T-helper 9 cell (primary cell): ENCODE results near the gene NUMBL.
"Not testable (repeated sequence)": the region's sequence is repeated elsewhere in the genome, so short reads cannot be mapped to it uniquely, and the experiment has no call there.

ENCODE experiments used
- DNase-seq: peaks from one replicate; pipeline ENCODE4 v3.0.0-alpha.2; 2020

Gene NUMBL

DNA sequence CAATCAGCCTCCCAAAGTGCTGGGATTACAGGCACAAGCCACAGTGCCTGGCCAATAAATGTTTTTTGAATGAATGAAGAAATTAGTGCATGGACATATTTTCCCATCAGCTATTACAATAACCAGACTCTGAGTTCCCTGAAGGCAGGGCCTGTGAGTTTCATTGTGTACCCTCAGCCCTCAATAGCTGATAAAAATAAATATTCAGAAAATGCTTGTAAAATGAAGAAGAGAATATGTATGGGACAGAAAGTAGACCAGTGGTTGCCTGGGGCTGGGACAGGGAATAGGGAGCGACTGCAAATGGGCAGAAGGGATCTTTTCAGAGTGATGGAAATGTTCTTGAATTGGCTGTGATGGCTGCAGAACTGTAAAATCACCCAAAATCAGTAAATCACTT lies 28.8 kb downstream of the NUMBL start:
- no peak for DNase-seq

DNA sequence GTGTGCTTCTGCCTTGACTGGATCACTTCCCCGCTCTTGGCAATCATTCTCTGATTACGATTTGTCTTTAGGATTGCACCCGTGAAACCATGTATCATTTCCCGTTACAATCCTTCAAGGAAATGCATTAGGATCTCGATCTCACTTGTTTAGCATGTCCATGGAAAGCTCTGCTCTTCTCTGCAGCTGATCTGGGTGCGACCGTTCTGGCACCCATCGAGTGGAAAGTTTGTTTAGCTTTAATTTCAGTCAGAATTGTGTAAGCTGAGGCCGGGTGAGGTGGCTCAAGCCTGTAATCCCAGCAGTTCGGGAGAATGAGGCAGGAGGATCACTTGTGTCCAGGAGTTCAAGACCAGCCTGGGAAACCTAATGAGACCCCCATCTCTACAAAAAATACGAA lies 30.9 kb downstream of the NUMBL start:
- no peak for DNase-seq

DNA sequence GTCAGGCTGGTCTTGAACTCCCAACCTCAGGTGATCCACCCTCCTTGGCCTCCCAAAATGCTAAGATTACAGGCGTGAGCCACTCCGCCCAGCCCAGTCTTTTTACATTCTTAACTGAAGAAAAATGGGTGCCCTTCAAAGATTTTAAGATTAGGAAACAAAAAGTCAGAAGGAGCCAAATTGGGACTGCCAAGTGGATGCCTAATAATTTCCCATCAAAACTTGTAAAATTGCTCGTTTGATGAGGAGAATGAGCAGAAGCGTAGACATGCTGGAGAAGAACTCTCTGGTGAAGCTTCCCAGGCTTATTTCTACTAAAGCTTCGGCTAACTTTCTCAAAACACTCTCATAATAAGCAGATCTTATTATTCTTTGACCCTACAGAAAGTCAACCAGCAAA lies 31.3 kb downstream of the NUMBL start:
- DNase-seq = no peak

DNA sequence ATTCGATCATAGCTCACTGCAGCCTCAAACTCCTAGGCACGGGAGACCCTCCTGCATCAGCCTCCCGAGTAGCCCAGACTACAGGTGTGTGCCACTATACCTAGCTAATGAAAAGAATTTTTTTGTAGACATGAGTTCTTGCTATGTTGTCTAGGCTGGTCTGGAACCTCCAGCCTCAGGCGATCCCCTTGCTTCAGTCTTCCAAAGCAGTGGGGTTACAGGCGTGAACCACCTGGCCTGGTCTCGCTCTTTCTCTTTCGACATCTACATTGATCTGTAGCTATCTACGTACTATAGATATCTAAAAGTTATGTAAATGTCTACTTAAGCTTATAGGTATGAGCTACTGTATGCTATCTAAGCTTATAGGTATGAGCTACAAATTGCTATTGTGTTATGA lies 32.4 kb downstream of the NUMBL start:
- no peak for DNase-seq

DNA sequence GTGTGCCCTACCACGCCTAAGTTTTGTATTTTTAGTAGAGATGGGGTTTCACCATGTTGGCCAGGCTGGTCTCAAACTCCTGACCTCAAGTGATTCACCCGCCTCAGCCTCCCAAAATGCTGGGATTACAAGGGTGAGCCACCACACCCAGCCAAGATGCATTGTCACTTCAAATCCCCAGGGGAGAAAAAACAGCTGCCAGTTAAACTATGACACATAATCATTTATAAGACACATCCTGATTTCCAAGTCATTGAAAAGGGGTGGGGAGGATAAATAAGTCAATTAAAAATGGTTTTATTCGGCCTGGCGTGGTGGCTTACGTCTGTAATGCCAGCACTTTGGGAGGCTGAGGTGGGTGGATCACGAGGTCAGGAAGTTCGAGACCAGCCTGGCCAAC lies 34.8 kb downstream of the NUMBL start:
- not testable (repeated sequence) for DNase-seq

DNA sequence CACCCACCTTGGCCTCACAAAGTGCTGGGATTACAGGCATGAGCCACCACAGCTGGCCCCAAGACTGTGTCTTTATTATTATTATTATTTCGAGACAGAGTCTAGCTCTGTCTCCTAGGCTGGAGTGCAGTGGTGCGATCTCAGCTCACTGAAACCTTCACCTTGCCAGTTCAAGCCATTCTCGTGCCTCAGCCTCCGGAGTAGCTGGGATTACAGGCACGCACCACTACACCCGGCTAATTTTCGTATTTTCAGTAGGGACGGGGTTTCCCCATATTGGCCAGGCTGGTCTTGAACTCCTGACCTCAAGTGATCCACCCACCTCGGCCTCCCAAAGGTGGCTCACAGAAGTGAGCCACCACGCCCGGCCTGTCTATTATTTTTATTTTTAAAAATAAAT lies 38.1 kb downstream of the NUMBL start:
- not testable (repeated sequence) for DNase-seq

DNA sequence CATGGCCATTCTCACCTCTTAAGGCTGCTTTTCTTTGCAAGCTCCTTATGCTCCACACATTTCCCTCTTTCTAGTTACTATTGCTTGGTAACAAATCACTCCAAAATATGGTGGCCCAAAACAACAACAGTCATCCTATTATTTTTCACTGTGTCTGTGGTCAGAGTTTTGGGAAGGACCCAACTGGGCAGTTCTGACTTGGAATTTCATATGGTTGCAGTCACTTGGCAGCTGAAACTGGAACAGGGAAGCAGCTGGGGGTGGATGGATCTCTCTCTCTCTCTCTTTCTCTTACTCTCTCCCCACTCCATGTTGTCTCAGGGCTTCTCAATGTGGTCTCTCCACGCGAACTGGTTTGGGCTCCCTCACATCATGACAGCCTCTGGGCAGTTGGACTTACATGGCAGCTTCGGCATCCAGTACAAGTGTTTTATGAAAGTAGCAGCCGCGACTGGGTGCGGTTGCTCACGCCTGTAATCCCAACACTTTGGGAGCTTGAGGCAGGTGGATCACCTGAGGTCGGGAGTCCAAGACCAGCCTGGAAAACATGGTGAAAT lies 39.6 kb downstream of the NUMBL start:
- DNase-seq = no peak

DNA sequence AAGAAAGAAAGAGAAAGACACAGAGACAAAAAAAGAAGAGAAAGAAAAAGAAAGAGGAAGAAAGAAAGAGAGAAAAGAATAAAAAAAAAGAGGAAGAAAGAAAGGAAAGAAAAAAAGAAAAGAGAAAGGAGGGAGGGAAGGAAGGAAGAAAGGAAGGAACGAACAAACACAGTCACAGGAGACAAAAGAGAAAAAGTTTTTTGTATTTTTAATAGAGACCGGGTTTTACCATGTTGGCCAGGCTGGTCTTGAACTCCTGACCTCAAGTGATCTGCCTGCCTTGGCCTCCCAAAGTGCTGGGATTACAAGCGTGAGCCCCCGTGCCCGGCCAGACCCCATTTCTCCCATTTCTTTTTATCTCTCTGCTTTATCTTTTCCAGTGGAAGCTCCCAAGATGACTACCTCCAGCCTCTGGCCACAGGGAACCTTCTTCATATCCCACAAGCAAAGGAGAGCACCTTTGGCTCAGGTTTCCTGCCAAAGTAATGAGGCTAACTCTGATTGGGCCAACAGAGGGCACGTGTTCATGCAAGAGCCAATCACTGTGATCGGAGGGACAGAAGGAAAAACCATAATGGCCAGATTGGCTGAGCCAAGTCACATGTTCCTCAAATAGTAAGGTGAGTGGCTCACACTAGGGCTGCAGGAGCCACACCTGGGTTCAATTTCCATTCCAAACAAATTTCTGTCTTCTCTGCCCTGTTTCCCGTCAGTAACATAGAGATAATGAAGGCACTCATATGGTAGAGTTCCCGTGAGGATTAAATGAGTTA lies 40.4 kb downstream of the NUMBL start:
- not testable (repeated sequence) for DNase-seq

DNA sequence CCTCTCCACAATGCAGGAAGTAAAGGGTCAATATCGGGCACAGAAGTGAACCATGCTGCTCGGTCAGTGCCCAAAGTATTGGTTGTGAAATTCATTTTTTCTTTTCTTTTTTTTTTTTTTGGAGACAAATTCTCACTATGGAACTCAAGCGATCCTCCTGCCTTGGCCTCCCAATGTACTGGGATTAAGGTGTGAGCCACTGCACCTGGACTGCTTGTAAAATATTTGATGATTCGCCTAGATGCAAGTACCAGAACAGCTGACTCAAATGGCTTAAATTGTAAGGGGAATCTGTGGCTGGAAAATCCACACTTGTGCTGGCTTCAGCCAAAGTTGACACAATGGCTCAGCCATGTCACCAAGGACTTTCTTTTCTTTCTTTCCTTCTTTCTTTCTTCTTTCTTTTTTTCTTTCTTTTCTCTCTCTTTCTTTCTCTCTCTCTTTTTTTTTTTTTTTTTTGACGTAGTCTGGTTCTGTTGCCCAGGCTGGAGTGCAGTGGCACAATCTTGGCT lies 43.7 kb downstream of the NUMBL start:
- DNase-seq = no peak

DNA sequence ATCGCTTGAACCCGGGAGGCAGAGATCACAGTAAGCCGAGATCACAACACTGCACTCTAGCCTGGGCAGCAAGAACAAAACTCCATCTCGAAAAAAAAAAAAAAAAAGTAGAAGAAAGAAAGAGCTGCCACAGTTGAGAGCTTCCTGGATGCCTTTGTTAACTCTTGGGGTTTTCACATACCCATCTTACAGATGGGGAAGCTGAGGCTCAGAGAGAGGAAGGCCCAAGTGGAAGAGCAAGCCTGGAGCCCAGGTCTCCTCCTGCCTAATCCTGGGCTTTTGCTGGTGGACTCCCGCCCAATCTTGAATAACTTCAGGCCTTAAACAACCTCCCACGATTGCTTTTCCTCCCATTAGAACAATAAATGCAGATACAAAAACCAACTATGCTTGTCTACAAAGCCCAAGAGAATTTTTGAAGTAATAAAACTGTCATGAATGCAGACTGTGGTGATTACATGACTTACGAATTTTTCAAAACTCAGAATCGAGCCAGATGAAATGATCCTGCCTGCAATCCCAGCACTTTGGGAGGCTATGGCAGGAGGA lies 47.6 kb downstream of the NUMBL start:
- DNase-seq = no peak

DNA sequence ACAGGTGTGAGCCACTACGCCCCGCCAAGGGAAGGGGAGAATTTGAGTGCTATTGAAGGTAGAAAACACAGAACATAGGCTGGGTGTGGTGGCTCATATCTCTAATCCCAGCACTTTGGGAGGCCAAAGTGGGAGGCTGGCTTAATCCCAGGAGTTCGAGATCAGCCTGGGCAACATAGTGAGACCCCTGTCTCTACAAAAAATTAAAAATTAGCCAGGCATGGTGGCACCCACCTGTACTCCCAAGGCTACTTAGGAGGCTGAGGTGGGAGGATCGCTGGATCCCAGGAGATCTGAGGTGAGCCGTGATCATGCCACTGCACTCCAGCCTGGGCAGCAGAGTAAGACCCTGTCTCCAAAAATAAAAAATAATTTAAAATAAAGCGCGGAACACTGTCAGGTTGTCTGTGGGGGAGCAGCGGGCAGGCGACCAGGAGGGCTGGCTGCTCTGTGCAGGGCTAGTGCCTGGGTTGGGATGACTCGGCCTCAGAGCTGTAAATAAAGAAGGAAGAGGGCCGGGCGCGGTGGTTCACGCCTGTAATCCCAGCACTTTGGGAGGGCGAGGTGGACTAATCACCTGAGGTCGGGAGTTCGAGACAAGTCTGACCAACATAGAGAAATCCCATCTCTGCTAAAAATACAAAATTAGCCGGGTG lies 48.3 kb downstream of the NUMBL start:
- no peak for DNase-seq

DNA sequence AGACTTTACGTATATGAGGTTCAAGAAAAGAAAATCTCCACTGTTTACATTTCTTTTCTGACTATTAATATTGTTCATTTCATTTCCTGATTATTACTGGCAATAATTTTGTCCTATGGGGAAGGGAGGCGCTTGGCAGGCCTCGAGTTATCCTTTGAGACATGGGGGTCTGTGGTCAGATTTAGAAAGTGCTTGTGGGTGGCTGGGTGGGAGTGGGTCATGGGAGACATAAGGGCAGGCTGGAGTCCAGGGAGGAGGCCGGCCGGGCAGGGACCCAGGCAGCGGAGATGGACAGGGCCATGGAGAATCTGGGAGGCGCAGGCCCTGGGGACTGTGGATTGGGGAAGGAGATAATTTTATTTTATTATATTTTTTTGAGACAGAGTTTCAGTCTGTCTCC lies 49.2 kb downstream of the NUMBL start:
- no peak for DNase-seq

DNA sequence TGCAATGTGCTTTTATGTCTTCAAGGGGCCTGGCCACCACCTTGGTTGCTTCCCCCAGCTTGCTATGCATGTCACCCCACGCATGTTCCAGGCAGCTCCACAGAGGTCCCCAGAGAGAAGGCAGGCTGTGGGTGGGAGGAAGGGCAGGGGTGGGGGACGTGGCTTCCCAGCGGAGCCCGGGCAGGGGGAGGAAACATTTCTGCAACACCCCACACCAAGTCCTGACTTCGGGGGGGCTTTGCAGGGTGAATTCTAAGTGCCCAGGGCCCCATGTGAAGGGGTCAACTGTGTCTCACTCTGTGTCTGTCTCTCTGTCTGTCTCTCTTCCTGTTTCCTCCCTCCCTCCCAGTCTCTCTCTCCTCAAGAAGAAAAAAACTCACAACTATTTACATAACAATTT lies 49.7 kb downstream of the NUMBL start:
- no peak for DNase-seq

DNA sequence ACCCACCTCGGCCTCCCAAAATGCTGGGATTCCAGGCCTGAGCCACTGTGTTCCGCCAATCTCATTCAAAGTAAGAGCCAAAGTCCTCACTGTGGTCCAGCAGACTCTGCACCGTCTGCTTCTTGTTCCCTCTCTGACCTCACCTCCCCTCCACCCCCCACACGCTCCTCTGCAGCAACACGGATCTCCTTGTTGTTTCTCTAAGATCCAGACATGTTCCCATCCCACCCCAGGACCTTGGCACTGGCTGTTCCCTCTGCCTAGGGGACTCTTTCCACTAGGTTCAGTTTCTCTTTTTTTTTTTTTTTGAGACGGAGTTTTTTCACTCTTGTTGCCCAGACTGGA lies 50.8 kb downstream of the NUMBL start:
- DNase-seq = no peak

DNA sequence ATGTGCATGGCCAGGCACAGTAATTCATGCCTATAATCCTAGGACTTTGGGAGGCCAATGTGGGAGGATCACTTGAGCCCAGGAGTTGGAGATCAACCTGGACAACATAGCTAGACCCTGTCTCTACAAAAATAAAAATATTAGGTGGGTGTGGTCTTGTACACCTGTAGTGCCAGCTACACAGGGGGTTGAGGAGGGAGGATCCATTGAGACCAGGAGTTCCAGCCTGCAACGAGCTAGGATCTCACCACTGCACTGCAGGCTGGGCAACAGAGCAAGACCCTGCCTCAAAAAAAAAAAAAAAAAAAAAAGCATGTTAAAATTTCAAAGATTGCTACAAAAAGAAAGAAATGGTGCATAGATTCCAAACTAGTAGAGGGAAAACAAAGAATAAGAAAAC lies 52.1 kb downstream of the NUMBL start:
- no peak for DNase-seq

DNA sequence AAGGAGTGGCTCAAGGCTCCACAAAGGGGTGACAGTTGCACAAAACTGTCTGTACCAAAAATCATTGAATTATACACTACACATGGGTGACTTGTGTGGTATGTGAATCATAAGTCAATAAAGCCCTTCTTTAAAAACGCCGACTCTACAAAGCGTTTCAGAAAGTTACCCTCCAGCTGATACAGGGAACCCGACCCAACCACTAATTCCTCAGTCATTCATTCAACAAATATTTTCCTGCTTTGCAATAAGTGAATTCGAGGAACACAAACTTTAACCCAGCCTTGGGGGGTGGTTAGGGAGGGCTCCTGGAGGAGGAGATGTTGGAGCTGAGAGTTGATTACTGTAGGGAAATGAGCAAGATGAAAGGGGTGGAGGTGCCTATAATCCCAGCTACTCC lies 57.2 kb downstream of the NUMBL start:
- DNase-seq = no peak

DNA sequence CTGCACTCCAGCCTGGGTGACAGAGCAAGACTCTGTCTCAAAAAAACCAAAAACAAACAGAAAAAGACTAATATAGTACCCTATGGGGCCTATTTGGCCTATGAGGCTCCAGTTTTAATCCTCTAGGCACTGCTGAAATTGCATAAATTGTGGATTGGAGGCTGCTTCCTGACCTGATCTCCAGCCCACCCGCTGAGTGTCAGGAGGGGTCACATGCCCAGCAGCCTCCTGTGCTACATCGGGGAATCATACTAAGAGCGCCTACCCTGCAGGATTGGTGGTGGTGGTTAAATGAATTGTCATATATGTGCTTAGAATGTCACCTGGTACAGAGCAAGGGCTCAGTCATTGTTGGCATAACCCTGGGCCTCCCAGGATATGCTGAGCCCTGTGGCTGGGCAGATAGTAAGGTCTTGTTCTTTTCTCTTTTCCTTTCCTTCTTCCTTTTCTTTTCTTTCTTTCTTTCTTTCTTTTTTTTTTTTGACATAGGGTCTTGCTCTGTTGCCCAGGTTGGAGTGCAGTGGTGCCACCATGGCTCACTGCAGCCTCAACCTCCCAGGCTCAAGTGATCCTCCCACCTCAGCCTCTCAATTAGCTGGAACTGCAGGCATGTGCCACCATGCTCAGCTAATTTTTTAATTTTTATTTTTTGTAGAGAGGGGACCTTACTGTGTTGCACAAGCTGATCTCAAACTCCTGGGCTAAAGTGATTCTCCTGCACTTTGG lies 58.0 kb downstream of the NUMBL start:
- no peak for DNase-seq

DNA sequence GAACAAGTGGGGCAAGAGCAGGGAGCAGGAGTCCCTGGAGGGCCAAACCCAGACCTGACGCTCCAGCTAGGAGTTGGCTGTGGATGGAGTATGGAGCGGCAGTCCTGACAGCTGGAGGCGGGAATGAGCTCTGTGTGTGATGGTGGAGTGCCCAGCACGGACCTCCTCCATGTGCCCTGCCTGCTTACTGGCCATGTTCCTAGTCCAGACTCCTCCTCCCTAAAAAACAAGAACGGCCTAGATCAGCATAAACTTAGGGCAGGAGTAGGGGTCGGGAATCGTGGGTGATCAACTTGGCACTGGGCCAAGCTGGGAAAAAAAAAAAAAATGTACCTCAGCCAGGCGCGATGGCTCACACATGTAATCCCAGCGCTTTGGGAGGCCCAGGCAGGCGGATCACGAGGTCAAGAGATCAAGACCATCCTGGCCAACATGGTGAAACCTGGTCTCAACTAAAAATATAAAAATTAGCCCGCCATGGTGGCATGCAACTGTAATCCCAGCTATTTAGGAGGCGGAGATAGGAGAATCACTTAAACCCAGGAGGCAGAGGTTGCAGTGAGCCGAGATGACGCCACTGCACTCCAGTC lies 59.8 kb downstream of the NUMBL start:
- DNase-seq = no peak

DNA sequence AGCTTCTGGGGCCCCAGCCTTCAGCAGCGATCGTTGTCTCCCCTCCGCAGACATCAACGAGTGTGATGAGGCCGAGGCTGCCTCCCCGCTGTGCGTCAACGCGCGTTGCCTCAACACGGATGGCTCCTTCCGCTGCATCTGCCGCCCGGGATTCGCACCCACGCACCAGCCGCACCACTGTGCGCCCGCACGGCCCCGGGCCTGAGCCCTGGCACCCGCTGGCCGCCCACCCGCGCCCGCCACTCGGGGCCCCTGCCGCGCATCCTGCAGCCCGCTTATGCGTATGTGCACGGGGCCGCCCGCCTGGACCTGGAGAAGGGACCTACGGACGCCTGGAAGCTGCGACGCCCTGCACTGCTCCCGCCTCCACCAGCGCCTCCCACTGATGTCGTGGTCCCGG lies 61.1 kb downstream of the NUMBL start:
- no peak for DNase-seq

DNA sequence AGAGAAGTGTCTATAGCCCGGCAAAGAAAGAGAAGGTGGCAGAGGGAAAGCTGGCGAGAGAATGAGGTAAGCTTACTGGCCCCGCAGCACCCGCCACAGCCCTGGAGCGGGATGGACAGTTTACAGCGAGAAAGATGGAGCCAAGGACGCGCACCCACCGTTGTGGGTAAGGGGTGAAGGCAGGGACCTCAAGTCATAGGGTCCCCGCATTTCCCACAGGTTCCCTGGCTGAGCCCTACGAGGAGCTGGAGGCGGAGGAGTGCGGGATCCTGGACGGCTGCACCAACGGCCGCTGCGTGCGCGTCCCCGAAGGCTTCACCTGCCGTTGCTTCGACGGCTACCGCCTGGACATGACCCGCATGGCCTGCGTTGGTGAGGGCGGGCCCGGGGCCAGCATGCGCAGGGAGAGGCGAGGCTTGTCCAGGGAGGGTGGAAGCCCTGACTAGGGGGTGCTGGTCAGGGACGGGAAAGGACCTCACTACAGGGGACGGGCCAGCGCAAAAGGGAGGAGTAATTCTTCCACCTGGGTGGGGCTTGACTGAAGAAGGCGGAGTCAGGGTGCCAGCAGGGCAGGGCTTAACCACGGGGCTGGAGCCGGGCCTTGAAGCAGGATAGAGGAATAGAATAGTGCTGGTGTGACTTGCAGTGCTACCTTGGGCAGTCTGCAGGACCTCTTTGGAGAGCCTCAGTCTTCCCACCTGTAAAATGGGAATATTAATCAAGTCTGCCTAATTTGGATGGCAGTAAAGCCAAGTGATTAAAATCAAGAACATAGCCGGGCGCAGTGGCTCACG lies 62.8 kb downstream of the NUMBL start:
- DNase-seq = no peak

DNA sequence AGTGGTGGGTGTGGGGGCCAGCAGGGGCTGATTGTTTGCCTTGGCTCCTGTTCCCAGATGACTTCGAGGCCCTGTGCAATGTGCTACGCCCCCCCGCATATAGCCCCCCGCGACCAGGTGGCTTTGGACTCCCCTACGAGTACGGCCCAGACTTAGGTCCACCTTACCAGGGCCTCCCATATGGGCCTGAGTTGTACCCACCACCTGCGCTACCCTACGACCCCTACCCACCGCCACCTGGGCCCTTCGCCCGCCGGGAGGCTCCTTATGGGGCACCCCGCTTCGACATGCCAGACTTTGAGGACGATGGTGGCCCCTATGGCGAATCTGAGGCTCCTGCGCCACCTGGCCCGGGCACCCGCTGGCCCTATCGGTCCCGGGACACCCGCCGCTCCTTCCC lies 63.5 kb downstream of the NUMBL start:
- DNase-seq = no peak
